Measurements from ENCODE around the gene UBA1. TPM values are rescaled to one million over a fixed set of nuclear protein-coding genes. Genes with fewer than 3 reads are reported as not detected.
A peak's percentile ranks its signal among the peaks of the same experiment; 100 is the strongest.

The UBA1 gene
- total RNA-seq, 1 experiment from 2014 or later: 130 TPM

GRCh38 chrX:47229427-47229826 lies 35.8 kb downstream of the UBA1 start:
- no peak for DNase-seq (ENCODE audit: low spot score)

GRCh38 chrX:47230136-47230868 lies 36.7 kb downstream of the UBA1 start:
- no peak for DNase-seq (ENCODE audit: low spot score)

- no peak for DNase-seq (ENCODE audit: low spot score)
Measured at GRCh38 chrX:47231167-47231566, 37.5 kb downstream of the UBA1 start.

GRCh38 chrX:47232197-47232802 lies 38.7 kb downstream of the UBA1 start:
- DNase-seq (ENCODE audit: low spot score): no peak

- peak; percentile 32 for DNase-seq (ENCODE audit: low spot score)
Measured at GRCh38 chrX:47232803-47233332, 39.2 kb downstream of the UBA1 start, which contains the start of gene USP11. Gene USP11, plus strand, starts transcription at chrX:47233009. Its CDS starts 35 bp downstream, at chrX:47233044.

GRCh38 chrX:47233333-47234113 lies 39.9 kb downstream of the UBA1 start:
- DNase-seq (ENCODE audit: low spot score): peak; percentile 97

GRCh38 chrX:47234583-47234982 lies 41.0 kb downstream of the UBA1 start:
- no peak for DNase-seq (ENCODE audit: low spot score)

GRCh38 chrX:47235691-47236103 lies 42.1 kb downstream of the UBA1 start:
- peak; percentile 47 for DNase-seq (ENCODE audit: low spot score)

- DNase-seq (ENCODE audit: low spot score): no peak
Measured at GRCh38 chrX:47239199-47239598, 45.6 kb downstream of the UBA1 start.

- no peak for DNase-seq (ENCODE audit: low spot score)
Measured at GRCh38 chrX:47239898-47240545, 46.4 kb downstream of the UBA1 start.

GRCh38 chrX:47240619-47241018 lies 47.0 kb downstream of the UBA1 start:
- no peak for DNase-seq (ENCODE audit: low spot score)

GRCh38 chrX:47241201-47242011 lies 47.8 kb downstream of the UBA1 start:
- DNase-seq (ENCODE audit: low spot score): no peak

- DNase-seq (ENCODE audit: low spot score): no peak
Measured at GRCh38 chrX:47242321-47242720, 48.7 kb downstream of the UBA1 start.

- no peak for DNase-seq (ENCODE audit: low spot score)
Measured at GRCh38 chrX:47243351-47243750, 49.7 kb downstream of the UBA1 start.

- no peak for DNase-seq (ENCODE audit: low spot score)
Measured at GRCh38 chrX:47244676-47245075, 51.0 kb downstream of the UBA1 start.

- DNase-seq (ENCODE audit: low spot score): no peak
Measured at GRCh38 chrX:47245156-47245555, 51.5 kb downstream of the UBA1 start.

- peak; percentile 17 for DNase-seq (ENCODE audit: low spot score)
Measured at GRCh38 chrX:47247206-47247998, 53.8 kb downstream of the UBA1 start.

- DNase-seq (ENCODE audit: low spot score): no peak
Measured at GRCh38 chrX:47247999-47248320, 54.3 kb downstream of the UBA1 start.

GRCh38 chrX:47248576-47248975 lies 54.9 kb downstream of the UBA1 start:
- no peak for DNase-seq (ENCODE audit: low spot score)

GRCh38 chrX:47250017-47250347 lies 56.4 kb downstream of the UBA1 start:
- no peak for DNase-seq (ENCODE audit: low spot score)

All from H4 (cell line).